Measurements from ENCODE around the gene SLX9. TPM values are rescaled to one million over a fixed set of nuclear protein-coding genes. Genes with fewer than 3 reads are reported as not detected.

The SLX9 gene
- total RNA-seq, 1 experiment from 2014 or later, result 58.7 TPM

DNA sequence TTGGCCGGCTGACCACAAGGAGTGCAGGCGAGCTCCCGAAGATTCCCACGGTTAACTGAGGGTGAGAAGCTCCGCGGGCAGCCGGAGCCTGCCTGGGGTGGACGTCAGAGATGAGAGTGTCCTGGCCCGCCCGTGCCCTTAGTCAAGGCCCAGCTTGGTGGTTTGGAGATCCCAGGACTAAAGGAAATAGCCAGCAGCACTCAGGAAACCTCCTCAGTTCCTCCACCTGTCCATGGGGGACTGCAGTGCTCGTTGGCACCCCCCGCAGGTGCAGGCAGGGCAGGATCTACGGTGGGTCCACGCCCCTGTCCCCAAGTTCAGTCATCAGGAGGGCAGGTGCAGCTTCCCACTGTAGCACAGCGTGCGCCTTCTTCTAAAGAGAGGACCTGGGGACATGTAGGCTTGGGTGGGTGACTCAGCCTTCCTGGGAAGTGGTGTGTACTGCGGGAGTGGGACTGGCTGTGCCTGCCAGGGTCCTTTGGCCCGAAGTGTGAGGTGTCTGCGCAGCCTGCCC is 32.5 kb downstream of the SLX9 start:
- H3K27me3 Mint-ChIP-seq (ENCODE audit: insufficient read depth, unreplicated experiment), result no peaks in the 10 kb centered on the region
- H3K9me3 Mint-ChIP-seq (ENCODE audit: unreplicated experiment), result no peaks in the 10 kb centered on the region
- no TSS peak for BruUV-seq (replicated peaks)
- peaks cover 8% of the 10 kb centered on the region for H3K36me3 Mint-ChIP-seq (ENCODE audit: insufficient read depth, unreplicated experiment)
- H3K4me1 Mint-ChIP-seq (ENCODE audit: insufficient read depth, unreplicated experiment), result no peaks in the 10 kb centered on the region
- H3K27ac Mint-ChIP-seq (ENCODE audit: low read depth, unreplicated experiment), result peak overlapping the region; percentile 35
- no peak overlapping the region for H3K4me3 Mint-ChIP-seq (ENCODE audit: unreplicated experiment)
- no peak for DNase-seq (ENCODE audit: unreplicated experiment)
- TF ChIP-seq, protein P1, sequence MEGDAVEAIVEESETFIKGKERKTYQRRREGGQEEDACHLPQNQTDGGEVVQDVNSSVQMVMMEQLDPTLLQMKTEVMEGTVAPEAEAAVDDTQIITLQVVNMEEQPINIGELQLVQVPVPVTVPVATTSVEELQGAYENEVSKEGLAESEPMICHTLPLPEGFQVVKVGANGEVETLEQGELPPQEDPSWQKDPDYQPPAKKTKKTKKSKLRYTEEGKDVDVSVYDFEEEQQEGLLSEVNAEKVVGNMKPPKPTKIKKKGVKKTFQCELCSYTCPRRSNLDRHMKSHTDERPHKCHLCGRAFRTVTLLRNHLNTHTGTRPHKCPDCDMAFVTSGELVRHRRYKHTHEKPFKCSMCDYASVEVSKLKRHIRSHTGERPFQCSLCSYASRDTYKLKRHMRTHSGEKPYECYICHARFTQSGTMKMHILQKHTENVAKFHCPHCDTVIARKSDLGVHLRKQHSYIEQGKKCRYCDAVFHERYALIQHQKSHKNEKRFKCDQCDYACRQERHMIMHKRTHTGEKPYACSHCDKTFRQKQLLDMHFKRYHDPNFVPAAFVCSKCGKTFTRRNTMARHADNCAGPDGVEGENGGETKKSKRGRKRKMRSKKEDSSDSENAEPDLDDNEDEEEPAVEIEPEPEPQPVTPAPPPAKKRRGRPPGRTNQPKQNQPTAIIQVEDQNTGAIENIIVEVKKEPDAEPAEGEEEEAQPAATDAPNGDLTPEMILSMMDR (IDR thresholded peaks at IDR 0.05; ENCODE audit: unreplicated experiment), result no peak
- CTCF ChIA-PET, result no interaction called here
- POLR2A ChIA-PET, result interaction anchor here (0.6 to 1.0 kb wide), 3 partner anchors 8 to 158 kb away, joined by 3 to 5 read pairs (median 4); partner anchors contain the start of gene PTTG1IP
- intact Hi-C loops (cut with micrococcal nuclease), result no loop called here

DNA sequence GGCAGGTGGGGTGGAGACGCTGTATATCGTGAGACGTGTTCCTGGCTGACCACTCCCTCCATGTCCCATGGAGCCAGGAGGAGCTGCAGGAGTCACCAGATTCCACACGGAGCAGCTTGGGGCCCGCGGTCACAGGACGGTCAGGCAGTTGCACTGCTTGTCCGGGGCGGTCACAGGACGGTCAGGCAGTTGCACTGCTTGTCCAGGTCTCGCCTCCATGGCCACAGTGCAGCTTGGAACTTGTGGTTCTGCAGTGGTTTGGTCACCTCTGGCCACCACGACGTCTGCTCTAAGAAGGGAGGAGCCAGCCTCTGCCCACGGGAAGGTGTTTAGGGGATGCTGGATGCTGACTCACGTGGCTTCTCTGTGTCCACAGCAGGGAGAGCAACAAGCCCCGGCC is 33.0 kb downstream of the SLX9 start:
- Mint-ChIP-seq H3K9me3 (ENCODE audit: unreplicated experiment) (no peaks in the 10 kb centered on the region), H3K4me3 (ENCODE audit: unreplicated experiment) (no peak overlapping the region), H3K27ac (ENCODE audit: low read depth, unreplicated experiment) (peak overlapping the region; percentile 35), H3K4me1 (ENCODE audit: insufficient read depth, unreplicated experiment) (no peaks in the 10 kb centered on the region), H3K27me3 (ENCODE audit: insufficient read depth, unreplicated experiment) (no peaks in the 10 kb centered on the region), H3K36me3 (ENCODE audit: insufficient read depth, unreplicated experiment) (peaks cover 8% of the 10 kb centered on the region)
- CTCF ChIA-PET, result interaction anchor here (1.4 to 2.0 kb wide), 2 partner anchors 130 to 164 kb away, joined by 4 to 6 read pairs; no protein-coding TSS in a partner anchor
- intact Hi-C loops (cut with micrococcal nuclease), result no loop called here
- DNase-seq (ENCODE audit: unreplicated experiment), result no peak
- TF ChIP-seq, protein P1 (IDR thresholded peaks at IDR 0.05; ENCODE audit: unreplicated experiment), result no peak
- POLR2A ChIA-PET, result interaction anchor here (0.6 to 1.0 kb wide), 3 partner anchors 8 to 158 kb away, joined by 3 to 5 read pairs (median 4); partner anchors contain the start of gene PTTG1IP
- no TSS peak for BruUV-seq (replicated peaks)

DNA sequence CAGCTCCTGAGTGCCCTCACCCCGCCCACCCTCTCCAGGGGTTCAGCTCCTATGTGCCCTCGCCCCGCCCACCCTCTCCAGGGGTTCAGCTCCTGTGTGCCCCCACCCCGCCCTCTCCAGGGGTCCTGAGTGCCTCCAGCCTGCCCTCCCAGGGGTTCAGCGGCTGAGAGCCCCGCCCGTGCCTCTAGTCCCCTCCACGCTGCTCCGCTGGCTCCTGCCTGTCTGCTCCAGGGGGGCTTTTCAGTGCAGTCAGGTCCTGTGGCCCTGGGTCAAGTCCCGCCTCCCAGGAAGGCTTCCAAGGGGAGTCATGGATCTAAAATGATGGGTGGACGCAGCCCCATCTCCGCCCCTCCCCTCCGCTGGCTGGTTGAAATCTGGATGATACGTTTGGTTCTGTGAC is 33.8 kb downstream of the SLX9 start:
- no TSS peak for BruUV-seq (replicated peaks)
- TF ChIP-seq, protein P1 (IDR thresholded peaks at IDR 0.05; ENCODE audit: unreplicated experiment), result no peak
- ChIA-PET CTCF (interaction anchor here (0.5 to 2.0 kb wide), 3 partner anchors 45 to 163 kb away, joined by 3 to 6 read pairs (median 4); no protein-coding TSS in a partner anchor), POLR2A (no interaction called here)
- no peak for DNase-seq (ENCODE audit: unreplicated experiment)
- Mint-ChIP-seq H3K4me3 (ENCODE audit: unreplicated experiment) (no peak overlapping the region), H3K36me3 (ENCODE audit: insufficient read depth, unreplicated experiment) (peaks cover 9% of the 10 kb centered on the region), H3K27ac (ENCODE audit: low read depth, unreplicated experiment) (no peak overlapping the region), H3K9me3 (ENCODE audit: unreplicated experiment) (no peaks in the 10 kb centered on the region), H3K4me1 (ENCODE audit: insufficient read depth, unreplicated experiment) (no peaks in the 10 kb centered on the region), H3K27me3 (ENCODE audit: insufficient read depth, unreplicated experiment) (no peaks in the 10 kb centered on the region)
- intact Hi-C loops (cut with micrococcal nuclease), result no loop called here

DNA sequence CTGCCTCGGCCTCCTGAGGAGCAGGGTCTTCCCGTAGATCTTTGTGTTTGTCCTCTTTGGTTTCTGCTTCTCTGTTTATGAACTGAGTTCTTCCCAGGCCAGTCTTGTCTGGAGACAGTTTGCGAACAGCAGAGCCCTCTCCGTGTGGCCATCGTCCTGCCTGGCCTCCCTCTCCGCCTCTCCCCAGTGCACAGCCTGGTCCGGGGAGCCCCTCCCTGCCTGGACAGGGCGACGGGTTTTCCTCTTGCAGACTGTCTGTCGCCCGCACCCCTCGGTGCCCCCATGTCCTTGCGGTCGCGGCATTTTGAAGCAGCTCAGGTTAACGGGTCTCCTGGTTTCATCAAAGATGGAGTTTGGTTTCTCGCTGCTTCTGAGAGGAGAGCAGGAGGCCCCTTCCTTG is 34.8 kb downstream of the SLX9 start:
- no peaks in the 10 kb centered on the region for H3K9me3 Mint-ChIP-seq (ENCODE audit: unreplicated experiment)
- ChIA-PET POLR2A (no interaction called here), CTCF (interaction anchor here (2.0 kb wide), 1 partner anchor 162 kb away, joined by 6 read pairs; no protein-coding TSS in a partner anchor)
- H3K27ac Mint-ChIP-seq (ENCODE audit: low read depth, unreplicated experiment), result no peak overlapping the region
- intact Hi-C loops (cut with micrococcal nuclease), result no loop called here
- BruUV-seq (replicated peaks), result no TSS peak
- H3K4me3 Mint-ChIP-seq (ENCODE audit: unreplicated experiment), result no peak overlapping the region
- no peak for DNase-seq (ENCODE audit: unreplicated experiment)
- TF ChIP-seq, protein P1 (IDR thresholded peaks at IDR 0.05; ENCODE audit: unreplicated experiment), result no peak
- H3K27me3 Mint-ChIP-seq (ENCODE audit: insufficient read depth, unreplicated experiment), result no peaks in the 10 kb centered on the region
- peaks cover 15% of the 10 kb centered on the region for H3K36me3 Mint-ChIP-seq (ENCODE audit: insufficient read depth, unreplicated experiment)
- no peaks in the 10 kb centered on the region for H3K4me1 Mint-ChIP-seq (ENCODE audit: insufficient read depth, unreplicated experiment)

All from MCF 10A (cell line).